CD14-positive monocyte (primary cell): ENCODE results near the gene ZNF292. TPM values are rescaled to one million over a fixed set of nuclear protein-coding genes. Genes with fewer than 3 reads are reported as not detected.
"Not testable (repeated sequence)": the region's sequence is repeated elsewhere in the genome, so short reads cannot be mapped to it uniquely, and the experiment has no call there.

Experiments
- DNase-seq, 3 donors: peaks; one replicate each; pipeline ENCODE4 v3.0.0-alpha.2; 2011 to 2022
- H2AFZ ChIP-seq: 2 replicates; pipeline ENCODE4 v1.6.0; 2012; ENCODE audit warnings: mild to moderate bottlenecking, low read depth, low read length, inconsistent platforms; ENCODE audit not compliant: insufficient read depth, poor library complexity, severe bottlenecking
- H3K27ac ChIP-seq, 2 donors: 1 replicate in 1 of 2; 2 replicates in 1 of 2; pipeline ENCODE4 v1.5.1; 2012 to 2013; ENCODE audit warnings: low read length in 2 of 2, control low read depth in 1 of 2, inconsistent platforms in 1 of 2, low read depth in 1 of 2, mild to moderate bottlenecking in 1 of 2
- H3K27me3 ChIP-seq, 2 donors: one replicate each; pipeline versions ENCODE4 v1.6.0 to v1.6.1; 2011 to 2013; ENCODE audit warnings: low read length in 2 of 2; ENCODE audit not compliant: control insufficient read depth in 2 of 2, insufficient read depth in 2 of 2
- H3K36me3 ChIP-seq, 2 donors: replicated peaks in 1 of 2; 1 replicate in 1 of 2; 2 replicates in 1 of 2; pipeline versions ENCODE4 v1.5.1 to v1.6.1; 2012 to 2013; ENCODE audit warnings: low read length in 2 of 2, control low read depth in 1 of 2, inconsistent platforms in 1 of 2, mild to moderate bottlenecking in 1 of 2; ENCODE audit not compliant: insufficient read depth in 2 of 2, control insufficient read depth in 1 of 2
- H3K4me1 ChIP-seq, 2 donors: 1 replicate in 1 of 2; 2 replicates in 1 of 2; pipeline versions ENCODE4 v1.5.1 to v1.6.1; 2012 to 2013; ENCODE audit warnings: low read length in 2 of 2, control low read depth in 1 of 2, inconsistent platforms in 1 of 2, mild to moderate bottlenecking in 1 of 2, moderate library complexity in 1 of 2; ENCODE audit not compliant: insufficient read depth in 2 of 2, control insufficient read depth in 1 of 2
- H3K4me2 ChIP-seq: replicated peaks from 2 replicates; pipeline ENCODE3; 2012; ENCODE audit warnings: low read length, moderate library complexity, mild to moderate bottlenecking; ENCODE audit not compliant: poor library complexity, severe bottlenecking; ENCODE audit errors: extremely low read depth
- H3K4me3 ChIP-seq, 3 experiments: fragments of 200-600 bp in 1 of 3; sonication (generic) in 1 of 3; replicated peaks in 1 of 3; 1 replicate in 2 of 3; 2 replicates in 1 of 3; pipeline ENCODE4 v1.5.1; 2011 to 2013; ENCODE audit warnings: low read length in 3 of 3, mild to moderate bottlenecking in 3 of 3, control low read depth in 2 of 3, low read depth in 2 of 3, inconsistent platforms in 1 of 3, moderate library complexity in 1 of 3
- H3K79me2 ChIP-seq: 2 replicates; pipeline ENCODE4 v1.6.0; 2012; ENCODE audit warnings: mild to moderate bottlenecking, control low read depth, inconsistent platforms, low read length, moderate library complexity; ENCODE audit not compliant: insufficient read depth
- H3K9ac ChIP-seq: 2 replicates; pipeline ENCODE4 v1.6.0; 2017; ENCODE audit warnings: low read length, mild to moderate bottlenecking; ENCODE audit not compliant: insufficient read depth, poor library complexity, severe bottlenecking
- H3K9me3 ChIP-seq, 2 donors: replicated peaks in 1 of 2; 1 replicate in 1 of 2; 2 replicates in 1 of 2; pipeline versions ENCODE4 v1.5.1 to v1.6.1; 2012 to 2013; ENCODE audit warnings: low read length in 2 of 2, control low read depth in 1 of 2; ENCODE audit not compliant: control insufficient read depth in 1 of 2, insufficient read depth in 1 of 2
- H4K20me1 ChIP-seq: 2 replicates; pipeline ENCODE4 v1.6.0; 2012; ENCODE audit warnings: mild to moderate bottlenecking, low read length, control low read depth, moderate library complexity; ENCODE audit not compliant: insufficient read depth
- H3K27ac Mint-ChIP-seq, 7 donors: one replicate each; pipeline ENCODE4 v1.8.0; 2020; ENCODE audit warnings: mild to moderate bottlenecking in 7 of 7, mixed read lengths in 7 of 7, moderate library complexity in 6 of 7, inconsistent platforms in 2 of 7
- H3K27me3 Mint-ChIP-seq, 3 donors: one replicate each; pipeline ENCODE4 v1.8.0; 2021 to 2022; ENCODE audit warnings: low read depth in 3 of 3, mild to moderate bottlenecking in 3 of 3, mixed read lengths in 3 of 3, moderate library complexity in 3 of 3, inconsistent platforms in 1 of 3
- H3K36me3 Mint-ChIP-seq, 2 donors: one replicate each; pipeline ENCODE4 v1.8.0; 2020; ENCODE audit warnings: mixed read lengths in 2 of 2, inconsistent platforms in 1 of 2, mild to moderate bottlenecking in 1 of 2
- H3K4me1 Mint-ChIP-seq: one replicate; pipeline ENCODE4 v1.8.0; 2020; ENCODE audit warnings: mild to moderate bottlenecking, mixed read lengths
- H3K4me3 Mint-ChIP-seq, 2 donors: one replicate each; pipeline ENCODE4 v1.8.0; 2020; ENCODE audit warnings: mild to moderate bottlenecking in 2 of 2, mixed read lengths in 2 of 2, moderate library complexity in 1 of 2
- H3K9me3 Mint-ChIP-seq, 7 donors: one replicate each; pipeline ENCODE4 v1.8.0; 2020 to 2022; ENCODE audit warnings: mixed read lengths in 7 of 7, mild to moderate bottlenecking in 6 of 7, moderate library complexity in 6 of 7, inconsistent platforms in 2 of 7
- WGBS: methylation state at CpG from one replicate; pipeline ENCODE4 v1.1.5; 2013; ENCODE audit warnings: missing lambda C conversion rate; ENCODE audit not compliant: insufficient coverage; 5-methylcytosine and 5-hydroxymethylcytosine counted together
- intact Hi-C, 2 donors: fragments of 100-400 bp; cut with micrococcal nuclease; formaldehyde crosslinking; loops; one replicate each; pipeline versions ENCODE4 v1.15.0 to v1.15.1; 2023
- polyA plus RNA-seq, 3 donors: library from polyadenylated mRNA; depleted of rRNA in 1 of 3; unstranded in 2 of 3; stranded (reverse) in 1 of 3; fragments of 300-500 nt in 2 of 3; fragments of >200 nt in 1 of 3; fragmentation: Illumina TruSeq in 2 of 3; gene quantifications; 1 replicate in 2 of 3; 2 replicates in 1 of 3; pipeline ENCODE4 v1.2.3, GENCODE V29; 2012 to 2021
- TF ChIP-seq, protein P1 (sequence below): fragments of 200-600 bp; IDR thresholded peaks from one replicate; pipeline ENCODE4 v1.8.0; 2022; ENCODE audit warnings: antibody characterized with exemption, mild to moderate bottlenecking

Gene ZNF292
- polyA plus RNA-seq, 3 donors = 4.8 to 7.7 (median 7.6) TPM

- no peak overlapping the region for H2AFZ ChIP-seq
- no peak overlapping the region for H3K27ac Mint-ChIP-seq
- no peak for DNase-seq
- H3K4me2 ChIP-seq = no peak overlapping the region
- H3K27ac ChIP-seq = no peak overlapping the region
- H3K9me3 ChIP-seq = peaks cover 0 to 5% of the 10 kb centered on the region in 2 donors
- H3K36me3 ChIP-seq = no peaks in the 10 kb centered on the region
- no peak overlapping the region for H3K4me3 Mint-ChIP-seq
- TF ChIP-seq, protein P1, sequence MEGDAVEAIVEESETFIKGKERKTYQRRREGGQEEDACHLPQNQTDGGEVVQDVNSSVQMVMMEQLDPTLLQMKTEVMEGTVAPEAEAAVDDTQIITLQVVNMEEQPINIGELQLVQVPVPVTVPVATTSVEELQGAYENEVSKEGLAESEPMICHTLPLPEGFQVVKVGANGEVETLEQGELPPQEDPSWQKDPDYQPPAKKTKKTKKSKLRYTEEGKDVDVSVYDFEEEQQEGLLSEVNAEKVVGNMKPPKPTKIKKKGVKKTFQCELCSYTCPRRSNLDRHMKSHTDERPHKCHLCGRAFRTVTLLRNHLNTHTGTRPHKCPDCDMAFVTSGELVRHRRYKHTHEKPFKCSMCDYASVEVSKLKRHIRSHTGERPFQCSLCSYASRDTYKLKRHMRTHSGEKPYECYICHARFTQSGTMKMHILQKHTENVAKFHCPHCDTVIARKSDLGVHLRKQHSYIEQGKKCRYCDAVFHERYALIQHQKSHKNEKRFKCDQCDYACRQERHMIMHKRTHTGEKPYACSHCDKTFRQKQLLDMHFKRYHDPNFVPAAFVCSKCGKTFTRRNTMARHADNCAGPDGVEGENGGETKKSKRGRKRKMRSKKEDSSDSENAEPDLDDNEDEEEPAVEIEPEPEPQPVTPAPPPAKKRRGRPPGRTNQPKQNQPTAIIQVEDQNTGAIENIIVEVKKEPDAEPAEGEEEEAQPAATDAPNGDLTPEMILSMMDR = no peak
- H3K27me3 Mint-ChIP-seq = peaks cover 0 to 17% (median 8%) of the 10 kb centered on the region in 3 donors
- no peak overlapping the region for H3K9ac ChIP-seq
- no peak overlapping the region for H3K4me3 ChIP-seq
- no peaks in the 10 kb centered on the region for H3K36me3 Mint-ChIP-seq
- peaks cover 0 to 11% (median 5%) of the 10 kb centered on the region in 7 donors for H3K9me3 Mint-ChIP-seq
- no peaks in the 10 kb centered on the region for H4K20me1 ChIP-seq
- no peaks in the 10 kb centered on the region for H3K4me1 ChIP-seq
- intact Hi-C loops = no loop called here
- H3K79me2 ChIP-seq = no peaks in the 10 kb centered on the region
- no peaks in the 10 kb centered on the region for H3K4me1 Mint-ChIP-seq
- H3K27me3 ChIP-seq = no peaks in the 10 kb centered on the region
- WGBS = no CpG with 5 or more reads among the region's 1 CpG
Measured at GRCh38 chr6:87297119-87297518, 141.8 kb downstream of the ZNF292 start.

DNA sequence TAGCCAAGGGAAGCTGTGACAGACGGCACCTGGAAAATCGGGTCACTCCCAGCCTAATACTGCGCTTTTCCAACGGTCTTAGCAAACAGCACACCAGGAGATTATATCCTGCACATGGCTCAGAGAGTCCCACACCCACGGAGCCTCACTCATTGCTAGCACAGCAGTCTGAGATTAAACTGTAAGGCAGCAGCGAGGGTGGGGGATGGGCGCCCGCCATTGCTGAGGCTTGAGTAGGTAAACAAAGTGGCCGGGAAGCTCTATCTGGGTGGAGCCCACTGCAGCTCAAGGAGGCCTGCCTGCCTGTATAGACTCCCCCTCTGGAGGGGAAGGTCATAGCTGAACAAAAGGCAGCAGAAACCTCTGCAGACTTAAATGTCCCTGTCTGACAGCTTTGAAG, 145.9 kb downstream of the ZNF292 start:
- H3K27me3 Mint-ChIP-seq = peaks cover 0 to 16% (median 3%) of the 10 kb centered on the region in 3 donors
- H3K4me3 ChIP-seq, H3K4me1 ChIP-seq, H3K4me3 Mint-ChIP-seq, H3K27ac Mint-ChIP-seq, H3K9ac ChIP-seq, H3K27ac ChIP-seq, H3K4me2 ChIP-seq, H3K27me3 ChIP-seq, H3K9me3 ChIP-seq, H3K36me3 Mint-ChIP-seq, H4K20me1 ChIP-seq, H2AFZ ChIP-seq, intact Hi-C loops, H3K4me1 Mint-ChIP-seq, H3K36me3 ChIP-seq, DNase-seq, H3K79me2 ChIP-seq: not testable (repeated sequence)
- 95% methylated on average over 8 of the region's 9 CpGs for WGBS
- peaks cover 0 to 22% (median 8%) of the 10 kb centered on the region in 7 donors for H3K9me3 Mint-ChIP-seq
